Liver (tissue), 9 donors: Measurements from ENCODE around the gene RHEB. TPM values are rescaled to one million over a fixed set of nuclear protein-coding genes. Genes with fewer than 3 reads are reported as not detected.

Experiments used
- DNase-seq: peaks from one replicate; pipeline ENCODE4 v3.0.0-alpha.2; 2017; ENCODE audit warnings: low spot score
- H3K27ac ChIP-seq, 2 donors: one replicate each; pipeline ENCODE4 v1.7.0; 2013; ENCODE audit warnings: inconsistent platforms in 2 of 2, low read length in 2 of 2, control low read depth in 1 of 2, low read depth in 1 of 2, mild to moderate bottlenecking in 1 of 2
- H3K27me3 ChIP-seq, 4 donors: one replicate each; pipeline versions ENCODE4 v1.6.1 to v1.7.0; 2013; ENCODE audit warnings: low read length in 3 of 4, inconsistent platforms in 1 of 4, mild to moderate bottlenecking in 1 of 4, moderate library complexity in 1 of 4; ENCODE audit not compliant: control insufficient read depth in 4 of 4, insufficient read depth in 4 of 4
- H3K36me3 ChIP-seq, 4 donors: one replicate each; pipeline versions ENCODE4 v1.6.1 to v1.7.0; 2013; ENCODE audit warnings: low read length in 3 of 4, mild to moderate bottlenecking in 3 of 4, low read depth in 1 of 4, moderate library complexity in 1 of 4; ENCODE audit not compliant: control insufficient read depth in 4 of 4, insufficient read depth in 3 of 4
- H3K4me1 ChIP-seq, 4 donors: one replicate each; pipeline versions ENCODE4 v1.6.1 to v1.7.0; 2013; ENCODE audit warnings: low read length in 3 of 4, mild to moderate bottlenecking in 3 of 4, moderate library complexity in 1 of 4; ENCODE audit not compliant: control insufficient read depth in 4 of 4, insufficient read depth in 4 of 4
- H3K4me3 ChIP-seq, 3 donors: one replicate each; pipeline versions ENCODE4 v1.6.1 to v1.7.0; 2013; ENCODE audit warnings: low read length in 3 of 3, control low read depth in 1 of 3, low read depth in 1 of 3, mild to moderate bottlenecking in 1 of 3
- H3K9ac ChIP-seq, 2 donors: one replicate each; pipeline ENCODE4 v1.7.0; 2013; ENCODE audit warnings: low read length in 2 of 2, mild to moderate bottlenecking in 2 of 2, moderate library complexity in 2 of 2, control low read depth in 1 of 2, low read depth in 1 of 2
- H3K9me3 ChIP-seq, 4 donors: one replicate each; pipeline versions ENCODE4 v1.6.1 to v1.7.0; 2013; ENCODE audit warnings: low read length in 3 of 4; ENCODE audit not compliant: control insufficient read depth in 4 of 4
- EGR1 ChIP-seq, 2 donors: IDR thresholded peaks; 2 replicates each; pipeline ENCODE4 v1.6.1; 2016 to 2018; ENCODE audit warnings: antibody characterized with exemption in 2 of 2, low read depth in 2 of 2
- FOXA1 ChIP-seq: IDR thresholded peaks from 2 replicates; pipeline ENCODE4 v1.6.1; 2016; ENCODE audit warnings: antibody characterized with exemption
- FOXA2 ChIP-seq: IDR thresholded peaks from 2 replicates; pipeline ENCODE4 v1.6.1; 2016; ENCODE audit warnings: antibody characterized with exemption
- HNF4A ChIP-seq, 2 donors: conservative IDR thresholded peaks; 2 replicates each; pipeline ENCODE4 v1.6.1; 2016; ENCODE audit warnings: antibody characterized with exemption in 2 of 2, mild to moderate bottlenecking in 2 of 2
- HNF4G ChIP-seq: IDR thresholded peaks from 2 replicates; pipeline ENCODE4 v1.6.1; 2016; ENCODE audit warnings: antibody characterized with exemption
- JUND ChIP-seq, 2 donors: IDR thresholded peaks; 2 replicates each; pipeline ENCODE4 v1.6.1; 2016; ENCODE audit warnings: antibody characterized with exemption in 2 of 2
- MAX ChIP-seq: IDR thresholded peaks from 2 replicates; pipeline ENCODE4 v1.6.1; 2016; ENCODE audit warnings: antibody characterized with exemption
- NR2F2 ChIP-seq: IDR thresholded peaks from 2 replicates; pipeline ENCODE4 v1.6.1; 2016; ENCODE audit warnings: antibody characterized with exemption
- REST ChIP-seq: IDR thresholded peaks from 2 replicates; pipeline ENCODE4 v1.6.1; 2016; ENCODE audit warnings: antibody characterized with exemption, mild to moderate bottlenecking
- RXRA ChIP-seq, 2 donors: IDR thresholded peaks; 2 replicates each; pipeline ENCODE4 v1.6.1; 2017 to 2018; ENCODE audit warnings: antibody characterized with exemption in 2 of 2, mild to moderate bottlenecking in 1 of 2
- SP1 ChIP-seq: IDR thresholded peaks from 2 replicates; pipeline ENCODE4 v1.6.1; 2018; ENCODE audit warnings: antibody characterized with exemption, mild to moderate bottlenecking
- TAF1 ChIP-seq: conservative IDR thresholded peaks from 2 replicates; pipeline ENCODE4 v1.6.1; 2016; ENCODE audit warnings: antibody characterized with exemption, mild to moderate bottlenecking
- YY1 ChIP-seq: IDR thresholded peaks from 2 replicates; pipeline ENCODE4 v1.6.1; 2016; ENCODE audit warnings: antibody characterized with exemption, mild to moderate bottlenecking
- WGBS: extraction: QIAGEN DNeasy Blood & Tissue Kit; methylation state at CpG from one replicate; pipeline ENCODE4 v1.1.7; 2013; 5-methylcytosine and 5-hydroxymethylcytosine counted together
- polyA plus RNA-seq, 2 donors: library from polyadenylated mRNA; stranded (reverse) in 1 of 2; unstranded in 1 of 2; fragments of 200-250 nt in 1 of 2; fragments of >200 nt in 1 of 2; fragmentation: Nextera tagmentation in 1 of 2; extraction: Ambion mirVana in 1 of 2; gene quantifications; one replicate each; pipeline versions ENCODE4 v1.2.1 to v1.2.3, GENCODE V29; 2013 to 2015
- total RNA-seq, 2 donors: library from RNA; depleted of rRNA; stranded (reverse); fragments of >200 nt; gene quantifications; one replicate each; pipeline ENCODE4 v1.2.3, GENCODE V29; 2014
- TF ChIP-seq, protein P1 (sequence below): IDR thresholded peaks from 2 replicates; pipeline ENCODE4 v1.6.1; 2016; ENCODE audit warnings: antibody characterized with exemption
- donor health status: healthy.
- donor health status: healthy.
- donor health status: healthy.
- donor health status: healthy.
- donor health status: healthy.

RHEB gene
- total and polyA plus RNA-seq, 4 donors, result 29.5 to 59.0 (median 36.5) TPM

- Histone ChIP-seq H3K4me1 (peaks cover 3 to 16% (median 13%) of the 10 kb centered on the region in 4 donors), H3K4me3 (no peak overlapping the region), H3K27ac (no peak overlapping the region), H3K27me3 (no peaks in the 10 kb centered on the region), H3K36me3 (no peaks in the 10 kb centered on the region), H3K9me3 (no peaks in the 10 kb centered on the region), H3K9ac (no peak overlapping the region)
- TF ChIP-seq HNF4A (conservative IDR thresholded peaks at IDR 0.05) (no peak), JUND (IDR thresholded peaks at IDR 0.05) (no peak), MAX (no peak), FOXA1 (no peak), NR2F2 (no peak), HNF4G (no peak), EGR1 (IDR thresholded peaks at IDR 0.05; ENCODE audit: low read depth in 2 of 2) (no peak), REST (no peak), SP1 (no peak), RXRA (IDR thresholded peaks at IDR 0.05) (no peak)
- 90% methylated on average over 2 of the region's 2 CpGs for WGBS
- no peak for DNase-seq
Measured at GRCh38 chr7:151505433-151505832, 14.3 kb downstream of the RHEB start.

DNA sequence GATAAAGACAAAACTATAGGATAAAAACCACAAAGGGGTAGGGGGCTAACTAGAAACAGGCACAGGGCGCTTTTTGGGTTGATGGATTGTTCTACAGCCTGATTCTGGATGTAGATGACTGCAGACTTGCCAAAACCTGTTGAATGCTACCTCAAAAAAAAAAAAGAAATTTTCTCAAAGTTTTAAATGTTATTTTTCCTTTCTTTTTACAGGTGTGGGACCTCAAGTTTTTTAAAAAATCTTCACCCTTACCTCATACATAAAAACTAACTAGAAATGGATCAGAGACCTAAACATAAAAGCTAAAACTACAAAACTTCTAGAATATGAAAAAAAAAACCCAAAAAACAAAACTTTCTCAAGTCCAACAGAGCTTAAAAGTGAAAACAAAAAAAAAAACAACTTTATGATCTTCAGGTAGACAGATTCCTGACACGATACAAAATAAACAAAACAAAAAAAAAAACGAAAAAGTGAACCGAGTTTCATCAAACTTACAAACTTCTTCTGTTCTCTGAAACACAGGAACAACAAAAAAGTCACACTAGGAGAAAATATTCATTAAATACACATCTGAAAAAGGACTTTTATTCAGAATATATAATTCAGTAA is 14.9 kb downstream of the RHEB start:
- Histone ChIP-seq H3K27ac (peak overlapping the region in 1 of 2 donors; percentile 65), H3K4me1 (peaks cover 3 to 16% (median 14%) of the 10 kb centered on the region in 4 donors), H3K4me3 (no peak overlapping the region), H3K36me3 (no peaks in the 10 kb centered on the region), H3K9me3 (no peaks in the 10 kb centered on the region), H3K9ac (no peak overlapping the region), H3K27me3 (no peaks in the 10 kb centered on the region)
- 52% methylated on average over 4 of the region's 4 CpGs for WGBS
- TF ChIP-seq, protein P1, sequence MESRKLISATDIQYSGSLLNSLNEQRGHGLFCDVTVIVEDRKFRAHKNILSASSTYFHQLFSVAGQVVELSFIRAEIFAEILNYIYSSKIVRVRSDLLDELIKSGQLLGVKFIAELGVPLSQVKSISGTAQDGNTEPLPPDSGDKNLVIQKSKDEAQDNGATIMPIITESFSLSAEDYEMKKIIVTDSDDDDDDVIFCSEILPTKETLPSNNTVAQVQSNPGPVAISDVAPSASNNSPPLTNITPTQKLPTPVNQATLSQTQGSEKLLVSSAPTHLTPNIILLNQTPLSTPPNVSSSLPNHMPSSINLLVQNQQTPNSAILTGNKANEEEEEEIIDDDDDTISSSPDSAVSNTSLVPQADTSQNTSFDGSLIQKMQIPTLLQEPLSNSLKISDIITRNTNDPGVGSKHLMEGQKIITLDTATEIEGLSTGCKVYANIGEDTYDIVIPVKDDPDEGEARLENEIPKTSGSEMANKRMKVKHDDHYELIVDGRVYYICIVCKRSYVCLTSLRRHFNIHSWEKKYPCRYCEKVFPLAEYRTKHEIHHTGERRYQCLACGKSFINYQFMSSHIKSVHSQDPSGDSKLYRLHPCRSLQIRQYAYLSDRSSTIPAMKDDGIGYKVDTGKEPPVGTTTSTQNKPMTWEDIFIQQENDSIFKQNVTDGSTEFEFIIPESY, result no peak
- DNase-seq, result no peak

DNA sequence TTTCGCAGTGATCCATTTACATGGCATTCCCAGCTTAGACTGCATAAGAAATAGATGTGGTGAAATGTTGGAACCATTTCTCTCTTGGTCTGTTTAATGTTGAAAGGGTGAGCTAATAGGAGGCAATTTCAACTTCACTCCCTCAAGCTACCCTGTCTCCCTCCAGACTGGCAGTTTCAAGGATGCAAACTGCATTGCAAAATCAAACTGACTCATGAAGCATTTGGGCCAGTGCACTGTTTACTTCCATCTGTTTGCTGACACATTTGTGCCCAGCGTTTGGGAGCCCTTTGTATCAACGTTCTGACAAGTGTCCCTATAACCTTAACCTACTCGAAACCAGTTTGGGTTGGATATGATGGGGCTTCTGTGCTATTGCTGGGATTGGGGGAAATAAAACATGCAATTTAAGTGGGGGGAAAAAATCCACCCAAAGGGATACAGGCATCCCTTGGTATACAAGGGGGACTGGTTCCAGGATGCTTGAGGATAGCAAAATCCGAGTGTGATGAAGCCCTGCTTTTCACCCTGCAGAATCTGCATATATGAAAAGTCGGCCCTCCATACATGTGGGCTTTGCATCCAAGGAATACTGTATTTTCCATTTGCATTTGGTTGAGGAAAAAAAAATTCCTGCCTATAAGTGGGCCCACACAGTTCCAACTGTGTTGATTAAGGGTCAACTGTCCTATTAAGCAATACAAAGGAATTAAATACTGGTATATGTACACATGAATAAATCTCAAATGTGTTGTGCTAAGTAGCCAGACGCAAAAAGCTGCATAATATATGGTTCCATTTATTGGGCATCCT is 15.6 kb downstream of the RHEB start:
- peak overlapping the region; percentile 65 to 85 for H3K27ac ChIP-seq
- no peaks in the 10 kb centered on the region for H3K36me3 ChIP-seq
- no peak overlapping the region for H3K4me3 ChIP-seq
- no peaks in the 10 kb centered on the region for H3K9me3 ChIP-seq
- WGBS, result 54% methylated on average over 7 of the region's 7 CpGs
- no peak for DNase-seq
- H3K4me1 ChIP-seq, result peaks cover 3 to 16% (median 14%) of the 10 kb centered on the region in 4 donors
- no peaks in the 10 kb centered on the region for H3K27me3 ChIP-seq
- H3K9ac ChIP-seq, result no peak overlapping the region
- TF ChIP-seq SP1 (peak; percentile 78), REST (peak; percentile 53), YY1 (peak; percentile 84), JUND (IDR thresholded peaks at IDR 0.05) (peak; percentile 95 to 96), FOXA2 (peak; percentile 90), HNF4A (conservative IDR thresholded peaks at IDR 0.05) (peak; percentile 73 to 86), RXRA (IDR thresholded peaks at IDR 0.05) (peak; percentile 71 to 89), FOXA1 (peak; percentile 87), EGR1 (IDR thresholded peaks at IDR 0.05; ENCODE audit: low read depth in 2 of 2) (peak in 1 of 2 donors; percentile 62), TAF1 (no peak)
- TF ChIP-seq, protein P1, result peak; percentile 66
